ENCODE results near the gene FRRS1.
A peak's percentile ranks its signal among the peaks of the same experiment; 100 is the strongest.

FRRS1 gene

GRCh38 chr1:99700020-99700419, 66.4 kb downstream of the FRRS1 start:
- DNase-seq (ENCODE audit: low spot score) = no peak
- no peak for TF ChIP-seq CTCF (IDR thresholded peaks at IDR 0.05; ENCODE audit: extremely low read depth, missing control alignments)

DNA sequence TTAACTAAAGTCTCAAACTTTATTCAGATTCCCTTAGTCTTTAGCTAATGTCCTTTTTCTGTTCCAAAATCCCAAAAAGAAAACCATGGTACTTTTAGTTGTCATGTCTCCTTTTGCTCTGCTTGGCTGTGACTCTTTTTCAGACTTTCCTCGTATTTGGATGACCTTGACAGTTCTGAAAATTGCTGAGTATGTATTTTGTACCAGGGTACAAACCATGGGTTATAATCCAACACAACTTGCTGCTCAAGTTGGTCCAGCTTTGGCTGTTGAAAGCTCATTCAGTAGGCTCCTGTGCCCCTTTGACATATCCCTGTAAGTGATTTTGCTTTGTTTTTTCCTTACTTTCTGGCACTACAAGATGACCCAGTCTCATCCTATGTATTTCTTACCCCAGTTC, 68.9 kb downstream of the FRRS1 start:
- no peak for DNase-seq (ENCODE audit: low spot score)
- no peak for TF ChIP-seq CTCF (IDR thresholded peaks at IDR 0.05; ENCODE audit: extremely low read depth, missing control alignments)

- TF ChIP-seq CTCF (IDR thresholded peaks at IDR 0.05; ENCODE audit: extremely low read depth, missing control alignments) = no peak
Measured at GRCh38 chr1:99696616-99697015, 69.8 kb downstream of the FRRS1 start.

GRCh38 chr1:99691175-99691574, 75.3 kb downstream of the FRRS1 start:
- no peak for TF ChIP-seq CTCF (IDR thresholded peaks at IDR 0.05; ENCODE audit: extremely low read depth, missing control alignments)
- no peak for DNase-seq (ENCODE audit: low spot score)

More at GRCh38 chr1:99696616-99697015, 69.8 kb downstream of the FRRS1 start:
- no peak for DNase-seq (ENCODE audit: low spot score)

DNA sequence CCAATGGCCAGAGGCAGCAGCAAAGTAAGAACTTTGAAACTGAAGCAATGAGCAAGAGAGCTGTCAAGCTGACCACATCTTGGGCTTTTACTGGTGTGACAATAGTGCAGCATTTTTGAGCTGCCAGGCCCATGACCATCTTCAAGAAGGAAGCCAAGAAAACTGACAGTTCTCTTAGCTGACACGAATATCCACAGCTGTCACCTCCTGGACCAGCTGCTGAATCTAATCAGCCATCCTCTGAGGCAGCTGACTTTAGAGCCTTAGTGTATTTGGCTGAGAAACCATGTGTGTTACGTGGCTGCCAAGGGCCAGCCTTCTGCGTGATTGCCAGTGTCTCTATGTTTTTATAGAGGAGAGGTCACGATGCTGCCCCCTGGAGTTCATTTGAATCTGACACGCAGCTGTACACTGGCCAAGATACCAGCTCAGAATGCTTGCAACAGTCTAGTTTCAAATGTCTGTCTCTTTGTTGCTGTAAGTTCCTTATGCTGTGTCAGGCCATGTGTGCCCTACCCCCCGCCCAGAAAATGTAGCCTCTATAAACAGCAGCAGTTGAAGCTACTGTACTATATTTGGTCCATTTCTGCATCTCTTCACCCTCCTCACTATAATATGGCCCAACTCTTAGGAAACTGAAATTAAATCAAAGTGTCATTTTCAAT, 80.8 kb downstream of the FRRS1 start:
- TF ChIP-seq CTCF (IDR thresholded peaks at IDR 0.05; ENCODE audit: extremely low read depth, missing control alignments) = peak; percentile 21
- peak; percentile 45 for DNase-seq (ENCODE audit: low spot score)

DNA sequence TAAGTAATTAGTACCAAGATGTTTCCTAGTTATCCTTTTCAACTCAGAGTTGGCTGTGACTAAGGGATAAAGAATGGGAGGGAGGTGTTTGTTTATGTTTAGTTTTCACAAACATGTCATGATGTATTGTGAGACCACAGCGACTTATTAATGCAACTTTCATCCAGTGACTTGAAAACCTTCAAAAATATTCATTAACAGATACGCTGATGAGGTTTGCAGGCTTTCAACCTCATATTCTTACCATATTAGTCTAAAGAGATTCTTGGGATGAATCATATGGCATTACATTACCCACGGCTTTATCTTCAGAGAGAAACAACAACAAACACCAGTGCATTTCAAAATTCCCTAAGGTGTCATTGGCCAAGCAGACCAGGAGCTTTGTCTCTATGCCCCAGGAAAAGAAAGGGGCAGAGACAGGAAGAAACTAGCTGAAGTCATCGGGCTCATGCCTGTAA, 84.1 kb downstream of the FRRS1 start:
- no peak for DNase-seq (ENCODE audit: low spot score)
- no peak for TF ChIP-seq CTCF (IDR thresholded peaks at IDR 0.05; ENCODE audit: extremely low read depth, missing control alignments)

DNA sequence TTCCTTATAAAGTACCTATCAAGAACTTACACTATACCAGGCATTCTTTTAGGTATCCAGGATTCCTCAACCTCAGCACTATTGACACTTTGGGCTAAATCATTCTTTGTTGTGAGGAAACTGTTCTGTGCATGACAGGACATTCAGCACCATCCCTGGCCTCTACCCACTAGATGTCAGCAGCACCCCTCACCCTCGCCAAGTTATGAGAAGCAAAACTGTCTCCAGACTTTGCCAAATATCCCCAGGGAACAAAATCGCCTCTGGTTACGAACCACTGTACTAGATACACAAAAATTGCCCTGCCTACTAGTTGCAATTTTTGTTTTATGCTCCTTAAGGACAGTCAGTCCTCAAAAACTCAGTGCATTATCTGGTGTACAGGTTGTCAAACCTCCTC, 84.9 kb downstream of the FRRS1 start:
- DNase-seq (ENCODE audit: low spot score) = no peak
- no peak for TF ChIP-seq CTCF (IDR thresholded peaks at IDR 0.05; ENCODE audit: extremely low read depth, missing control alignments)

All from GM20000 (cell line).